Measurements from ENCODE around the gene VSTM2B.

DNA sequence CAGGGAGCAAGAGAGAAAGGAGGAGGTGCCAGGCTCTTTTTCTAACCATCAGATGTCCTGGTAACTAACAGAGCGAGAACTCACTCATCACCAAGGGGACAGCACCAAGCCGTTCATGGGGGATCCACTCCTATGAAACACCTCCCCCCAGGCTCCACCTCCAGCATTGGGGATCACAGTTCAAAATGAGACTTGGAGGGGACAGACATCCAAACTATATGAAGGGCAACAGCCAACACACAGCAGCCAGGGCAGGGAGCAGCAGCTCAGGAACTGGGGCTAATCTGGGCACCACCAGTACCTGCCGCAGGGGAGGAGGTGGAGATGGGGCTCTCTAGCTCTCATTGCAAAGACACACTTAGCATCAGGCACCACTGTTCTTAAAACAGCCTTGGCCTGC is 34.3 kb upstream of the VSTM2B start:
- TF ChIP-seq, protein P1, sequence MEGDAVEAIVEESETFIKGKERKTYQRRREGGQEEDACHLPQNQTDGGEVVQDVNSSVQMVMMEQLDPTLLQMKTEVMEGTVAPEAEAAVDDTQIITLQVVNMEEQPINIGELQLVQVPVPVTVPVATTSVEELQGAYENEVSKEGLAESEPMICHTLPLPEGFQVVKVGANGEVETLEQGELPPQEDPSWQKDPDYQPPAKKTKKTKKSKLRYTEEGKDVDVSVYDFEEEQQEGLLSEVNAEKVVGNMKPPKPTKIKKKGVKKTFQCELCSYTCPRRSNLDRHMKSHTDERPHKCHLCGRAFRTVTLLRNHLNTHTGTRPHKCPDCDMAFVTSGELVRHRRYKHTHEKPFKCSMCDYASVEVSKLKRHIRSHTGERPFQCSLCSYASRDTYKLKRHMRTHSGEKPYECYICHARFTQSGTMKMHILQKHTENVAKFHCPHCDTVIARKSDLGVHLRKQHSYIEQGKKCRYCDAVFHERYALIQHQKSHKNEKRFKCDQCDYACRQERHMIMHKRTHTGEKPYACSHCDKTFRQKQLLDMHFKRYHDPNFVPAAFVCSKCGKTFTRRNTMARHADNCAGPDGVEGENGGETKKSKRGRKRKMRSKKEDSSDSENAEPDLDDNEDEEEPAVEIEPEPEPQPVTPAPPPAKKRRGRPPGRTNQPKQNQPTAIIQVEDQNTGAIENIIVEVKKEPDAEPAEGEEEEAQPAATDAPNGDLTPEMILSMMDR (IDR thresholded peaks at IDR 0.05 in 8 of 11, conservative IDR thresholded peaks at IDR 0.05 in 3 of 11) = no peak
- no peak for TF ChIP-seq POLR2AphosphoS5 (IDR thresholded peaks at IDR 0.05)
- TF ChIP-seq POLR2A (IDR thresholded peaks at IDR 0.05) = no peak

Data from spleen (tissue), 7 donors.